ENCODE data around the gene METRN.

The METRN gene

GRCh38 chr16:693766-694165 is 21.2 kb upstream of the METRN start:
- Histone ChIP-seq H3K4ac (ENCODE audit: low read depth in 1 of 2, low read length in 2 of 2) (no peak overlapping the region), H3K23ac (ENCODE audit: low read length in 2 of 2) (no peak overlapping the region), H3K18ac (ENCODE audit: low read depth in 1 of 2, low read length in 2 of 2) (no peak overlapping the region), H2BK12ac (ENCODE audit: low read length in 2 of 2) (no peak overlapping the region), H2AFZ (ENCODE audit: low read depth, low read length) (no peak overlapping the region), H2BK5ac (ENCODE audit: low read depth, low read length, poor library complexity, severe bottlenecking) (no peak overlapping the region), H3K4me3 (ENCODE audit: insufficient read depth in 1 of 2, low read depth in 1 of 2, low read length in 2 of 2) (no peak overlapping the region), H3K14ac (ENCODE audit: low read length in 2 of 2) (no peak overlapping the region), H2BK15ac (ENCODE audit: low read depth, poor library complexity, severe bottlenecking) (no peak overlapping the region), H3K27ac (ENCODE audit: low read length, poor library complexity, severe bottlenecking) (no peak overlapping the region), H3K9me3 (ENCODE audit: control insufficient read depth, low read length) (no peaks in the 10 kb centered on the region), H3K27me3 (ENCODE audit: control insufficient read depth in 1 of 2, insufficient read depth in 1 of 2, low read length in 2 of 2) (peaks cover 54 to 55% of the 10 kb centered on the region in 2 experiments), H4K8ac (ENCODE audit: low read length) (no peak overlapping the region), H3K9ac (ENCODE audit: low read length) (no peak overlapping the region), H3K79me1 (replicated peaks; ENCODE audit: low read length, poor library complexity, severe bottlenecking) (peaks cover 11% of the 10 kb centered on the region), H2AK5ac (ENCODE audit: low read length, severe bottlenecking) (no peak overlapping the region), H4K91ac (ENCODE audit: low read length) (no peak overlapping the region), H3K4me1 (ENCODE audit: control insufficient read depth, insufficient read depth, low read depth, low read length) (peaks cover 32% of the 10 kb centered on the region), H3K36me3 (ENCODE audit: control insufficient read depth in 1 of 2, insufficient read depth in 2 of 2, low read depth in 1 of 2, low read length in 2 of 2) (peaks cover 0 to 6% of the 10 kb centered on the region in 2 experiments), H3K4me2 (ENCODE audit: low read length, poor library complexity, severe bottlenecking) (no peak overlapping the region), H2BK120ac (ENCODE audit: low read depth, low read length) (no peak overlapping the region)
- no peak for DNase-seq
- WGBS, result 8% methylated on average over 35 of the region's 37 CpGs

- WGBS, result 4% methylated on average over 49 of the region's 64 CpGs
- no peak overlapping the region for H3K4me3 ChIP-seq (ENCODE audit: insufficient read depth in 1 of 2, low read depth in 1 of 2, low read length in 2 of 2)
These were observed 20.6 kb upstream of the METRN start for GRCh38 chr16:694187-694862.

GRCh38 chr16:694863-695354 is 20.0 kb upstream of the METRN start:
- Histone ChIP-seq H3K27me3 (ENCODE audit: control insufficient read depth in 1 of 2, insufficient read depth in 1 of 2, low read length in 2 of 2) (peaks cover 64 to 66% of the 10 kb centered on the region in 2 experiments), H3K18ac (ENCODE audit: low read depth in 1 of 2, low read length in 2 of 2) (no peak overlapping the region), H3K9me3 (ENCODE audit: control insufficient read depth, low read length) (no peaks in the 10 kb centered on the region), H3K9ac (ENCODE audit: low read length) (no peak overlapping the region), H2BK120ac (ENCODE audit: low read depth, low read length) (no peak overlapping the region), H4K8ac (ENCODE audit: low read length) (no peak overlapping the region), H3K79me1 (replicated peaks; ENCODE audit: low read length, poor library complexity, severe bottlenecking) (peaks cover under 1% of the 10 kb centered on the region), H3K4me1 (ENCODE audit: control insufficient read depth, insufficient read depth, low read depth, low read length) (peaks cover 21% of the 10 kb centered on the region), H3K4ac (ENCODE audit: low read depth in 1 of 2, low read length in 2 of 2) (no peak overlapping the region), H2BK5ac (ENCODE audit: low read depth, low read length, poor library complexity, severe bottlenecking) (no peak overlapping the region), H2BK15ac (ENCODE audit: low read depth, poor library complexity, severe bottlenecking) (no peak overlapping the region), H3K27ac (ENCODE audit: low read length, poor library complexity, severe bottlenecking) (no peak overlapping the region), H3K4me3 (ENCODE audit: insufficient read depth in 1 of 2, low read depth in 1 of 2, low read length in 2 of 2) (no peak overlapping the region), H3K23ac (ENCODE audit: low read length in 2 of 2) (no peak overlapping the region), H3K14ac (ENCODE audit: low read length in 2 of 2) (no peak overlapping the region), H2BK12ac (ENCODE audit: low read length in 2 of 2) (no peak overlapping the region), H3K36me3 (ENCODE audit: control insufficient read depth in 1 of 2, insufficient read depth in 2 of 2, low read depth in 1 of 2, low read length in 2 of 2) (peaks cover 0 to 3% of the 10 kb centered on the region in 2 experiments), H3K4me2 (ENCODE audit: low read length, poor library complexity, severe bottlenecking) (no peak overlapping the region), H4K91ac (ENCODE audit: low read length) (no peak overlapping the region), H2AK5ac (ENCODE audit: low read length, severe bottlenecking) (no peak overlapping the region), H2AFZ (ENCODE audit: low read depth, low read length) (no peak overlapping the region)
- 4% methylated on average over 9 of the region's 37 CpGs for WGBS
- no peak for DNase-seq

More at GRCh38 chr16:694187-694862, 20.6 kb upstream of the METRN start:
- Histone ChIP-seq H3K4me2 (ENCODE audit: low read length, poor library complexity, severe bottlenecking) (no peak overlapping the region), H2BK120ac (ENCODE audit: low read depth, low read length) (no peak overlapping the region), H3K27me3 (ENCODE audit: control insufficient read depth in 1 of 2, insufficient read depth in 1 of 2, low read length in 2 of 2) (peaks cover 59 to 60% of the 10 kb centered on the region in 2 experiments), H3K79me1 (replicated peaks; ENCODE audit: low read length, poor library complexity, severe bottlenecking) (peaks cover 6% of the 10 kb centered on the region), H2AFZ (ENCODE audit: low read depth, low read length) (no peak overlapping the region), H3K36me3 (ENCODE audit: control insufficient read depth in 1 of 2, insufficient read depth in 2 of 2, low read depth in 1 of 2, low read length in 2 of 2) (peaks cover 0 to 3% of the 10 kb centered on the region in 2 experiments), H4K8ac (ENCODE audit: low read length) (no peak overlapping the region), H4K91ac (ENCODE audit: low read length) (no peak overlapping the region), H2AK5ac (ENCODE audit: low read length, severe bottlenecking) (no peak overlapping the region), H3K27ac (ENCODE audit: low read length, poor library complexity, severe bottlenecking) (no peak overlapping the region), H3K14ac (ENCODE audit: low read length in 2 of 2) (no peak overlapping the region), H3K23ac (ENCODE audit: low read length in 2 of 2) (no peak overlapping the region), H3K18ac (ENCODE audit: low read depth in 1 of 2, low read length in 2 of 2) (no peak overlapping the region), H3K9ac (ENCODE audit: low read length) (no peak overlapping the region), H3K4me1 (ENCODE audit: control insufficient read depth, insufficient read depth, low read depth, low read length) (peaks cover 27% of the 10 kb centered on the region), H2BK12ac (ENCODE audit: low read length in 2 of 2) (no peak overlapping the region), H2BK15ac (ENCODE audit: low read depth, poor library complexity, severe bottlenecking) (no peak overlapping the region), H2BK5ac (ENCODE audit: low read depth, low read length, poor library complexity, severe bottlenecking) (no peak overlapping the region), H3K4ac (ENCODE audit: low read depth in 1 of 2, low read length in 2 of 2) (no peak overlapping the region), H3K9me3 (ENCODE audit: control insufficient read depth, low read length) (no peaks in the 10 kb centered on the region)
- no peak for DNase-seq

- Histone ChIP-seq H2BK120ac (ENCODE audit: low read depth, low read length) (no peak overlapping the region), H3K23ac (ENCODE audit: low read length in 2 of 2) (no peak overlapping the region), H3K18ac (ENCODE audit: low read depth in 1 of 2, low read length in 2 of 2) (no peak overlapping the region), H2AFZ (ENCODE audit: low read depth, low read length) (no peak overlapping the region), H3K27me3 (ENCODE audit: control insufficient read depth in 1 of 2, insufficient read depth in 1 of 2, low read length in 2 of 2) (peaks cover 69 to 71% of the 10 kb centered on the region in 2 experiments), H3K14ac (ENCODE audit: low read length in 2 of 2) (peak overlapping the region in 1 of 2 experiments; percentile 4), H3K4me3 (ENCODE audit: insufficient read depth in 1 of 2, low read depth in 1 of 2, low read length in 2 of 2) (peak overlapping the region in 1 of 2 experiments; percentile 30), H3K4me1 (ENCODE audit: control insufficient read depth, insufficient read depth, low read depth, low read length) (peaks cover 19% of the 10 kb centered on the region), H2AK5ac (ENCODE audit: low read length, severe bottlenecking) (no peak overlapping the region), H4K8ac (ENCODE audit: low read length) (no peak overlapping the region), H2BK12ac (ENCODE audit: low read length in 2 of 2) (no peak overlapping the region), H3K9me3 (ENCODE audit: control insufficient read depth, low read length) (no peaks in the 10 kb centered on the region), H3K36me3 (ENCODE audit: control insufficient read depth in 1 of 2, insufficient read depth in 2 of 2, low read depth in 1 of 2, low read length in 2 of 2) (peaks cover 0 to 3% of the 10 kb centered on the region in 2 experiments), H4K91ac (ENCODE audit: low read length) (no peak overlapping the region), H3K4me2 (ENCODE audit: low read length, poor library complexity, severe bottlenecking) (no peak overlapping the region), H3K79me1 (replicated peaks; ENCODE audit: low read length, poor library complexity, severe bottlenecking) (no peaks in the 10 kb centered on the region), H2BK5ac (ENCODE audit: low read depth, low read length, poor library complexity, severe bottlenecking) (no peak overlapping the region), H2BK15ac (ENCODE audit: low read depth, poor library complexity, severe bottlenecking) (no peak overlapping the region), H3K9ac (ENCODE audit: low read length) (no peak overlapping the region), H3K27ac (ENCODE audit: low read length, poor library complexity, severe bottlenecking) (no peak overlapping the region), H3K4ac (ENCODE audit: low read depth in 1 of 2, low read length in 2 of 2) (no peak overlapping the region)
- WGBS, result 5% methylated on average over 58 of the region's 71 CpGs
- no peak for DNase-seq
These were observed 19.4 kb upstream of the METRN start for GRCh38 chr16:695355-696089.
